NT2/D1 (cell line): ENCODE measurements around the gene CDC20.

ENCODE experiments used
- SUZ12 ChIP-seq: IDR thresholded peaks from 2 replicates; pipeline ENCODE4 v1.6.1; 2011; ENCODE audit not compliant: insufficient read length, insufficient read depth; ENCODE audit errors: extremely low read depth
- YY1 ChIP-seq: IDR thresholded peaks from 2 replicates; pipeline ENCODE4 v1.6.1; 2011; ENCODE audit not compliant: insufficient read length, insufficient read depth
- ZNF274 ChIP-seq: IDR thresholded peaks from 2 replicates; pipeline ENCODE4 v1.6.1; 2011; ENCODE audit warnings: mild to moderate bottlenecking, low read depth, low read length

DNA sequence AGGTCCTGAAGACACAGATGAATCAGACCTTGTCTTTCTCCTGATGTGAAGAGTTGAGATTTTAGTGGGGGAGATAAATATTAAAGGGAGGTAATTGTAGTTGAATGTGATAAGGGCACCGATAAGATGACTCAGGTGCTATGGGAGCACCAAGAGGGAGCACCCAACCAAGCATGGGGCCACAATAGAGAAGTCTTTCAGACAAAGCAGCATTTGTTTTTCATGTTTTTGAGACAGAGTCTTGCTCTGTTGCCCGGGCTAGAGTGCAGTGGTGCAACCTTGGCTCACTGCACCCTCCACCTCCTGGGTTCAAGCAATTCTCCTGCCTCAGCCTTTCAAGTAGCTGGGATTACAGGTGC lies 47.1 kb downstream of the CDC20 start:
- no peak for TF ChIP-seq SUZ12
- TF ChIP-seq ZNF274: no peak
- no peak for TF ChIP-seq YY1
